HCT116 (cell line): Measurements from ENCODE around the gene CLDN5. TPM values are rescaled to one million over a fixed set of nuclear protein-coding genes. Genes with fewer than 3 reads are reported as not detected.

ENCODE experiments used
- ATAC-seq: fragments of 200-7000 bp; cut with Tn5 transposase; 2 replicates; pipeline ENCODE4 v1.9.1; 2020; ENCODE audit warnings: mild to moderate bottlenecking, moderate library complexity
- BruUV-seq: library from RNA; stranded (reverse); fragments of 400-500 nt; replicated peaks from 2 replicates; lab custom pipeline; 2021; lab: Mats Ljungman, UMichigan
- CTCF ChIA-PET: fragments of 300-600 bp; sonication (Branson Sonifier 250); formaldehyde crosslinking; loops from one replicate; lab custom pipeline; 2021; ENCODE audit warnings: antibody characterized with exemption; lab: Charles Lee
- POLR2A ChIA-PET: fragments of 300-600, 350-600 bp; sonication (Branson Sonifier 250); formaldehyde crosslinking; loops from one replicate; lab custom pipeline; 2021; ENCODE audit warnings: antibody characterized with exemption; lab: Charles Lee
- RAD21 ChIA-PET, 2 experiments: fragments of 300-600 bp; sonication (Branson Sonifier 250); formaldehyde crosslinking; loops; one replicate each; lab custom pipeline; 2023; ENCODE audit warnings: low total read pairs in 2 of 2; ENCODE audit not compliant: uncharacterized antibody in 2 of 2, unreplicated experiment in 2 of 2, low non-redundant PET in 1 of 2; lab: Charles Lee
- DNase-seq: peaks from one replicate; pipeline ENCODE4 v3.0.0-alpha.2; 2010; ENCODE audit warnings: low read depth, low spot score
- H2AFZ ChIP-seq: fragments of 200-600 bp; shearing (Covaris generic), sonication (generic); 2 replicates; pipeline ENCODE4 v1.6.1; 2017; ENCODE audit warnings: low read depth, mixed run types, mixed read lengths, antibody characterized with exemption, low read length; ENCODE audit not compliant: poor library complexity, severe bottlenecking
- H3K27ac ChIP-seq: 2 replicates; pipeline ENCODE4 v1.5.1; 2012; ENCODE audit warnings: low read depth, low read length
- H3K27me3 ChIP-seq: fragments of 200-600 bp; sonication (generic); 2 replicates; pipeline ENCODE4 v1.6.1; 2016; ENCODE audit warnings: mixed run types, low read length, mixed read lengths; ENCODE audit not compliant: insufficient read depth
- H3K36me3 ChIP-seq, 2 experiments: fragments of 200-500 bp in 1 of 2; fragments of 200-600 bp in 1 of 2; sonication (Bioruptor generic) in 1 of 2; sonication (generic) in 1 of 2; 2 replicates each; pipeline versions ENCODE4 v1.5.1 to v1.6.1; 2014 to 2016; ENCODE audit warnings: low read length in 2 of 2, inconsistent platforms in 1 of 2, mixed read lengths in 1 of 2, mixed run types in 1 of 2; ENCODE audit not compliant: insufficient read depth in 2 of 2, control insufficient read depth in 1 of 2
- H3K4me1 ChIP-seq, 2 experiments: fragments of 200-600 bp in 1 of 2; sonication (generic) in 1 of 2; 2 replicates each; pipeline versions ENCODE4 v1.5.1 to v1.6.1; 2012 to 2017; ENCODE audit warnings: low read length in 2 of 2, inconsistent platforms in 1 of 2, mild to moderate bottlenecking in 1 of 2, mixed read lengths in 1 of 2, mixed run types in 1 of 2, moderate library complexity in 1 of 2; ENCODE audit not compliant: insufficient read depth in 2 of 2, control insufficient read depth in 1 of 2
- H3K4me2 ChIP-seq: fragments of 200-600 bp; sonication (generic); 2 replicates; pipeline ENCODE4 v1.6.1; 2017; ENCODE audit warnings: mixed run types, low read length, mixed read lengths
- H3K4me3 ChIP-seq, 2 experiments: fragments of 200-600 bp in 1 of 2; sonication (generic) in 1 of 2; replicated peaks in 1 of 2; 2 replicates each; pipeline ENCODE4 v1.5.1; 2011 to 2016; ENCODE audit warnings: low read length in 2 of 2, control low read depth in 1 of 2, low read depth in 1 of 2, mild to moderate bottlenecking in 1 of 2, mixed read lengths in 1 of 2, mixed run types in 1 of 2
- H3K79me2 ChIP-seq: fragments of 200-600 bp; sonication (generic); 2 replicates; pipeline ENCODE4 v1.6.1; 2017; ENCODE audit warnings: mild to moderate bottlenecking, mixed run types, low read length, moderate library complexity, mixed read lengths; ENCODE audit not compliant: insufficient read depth
- H3K9ac ChIP-seq: fragments of 200-600 bp; sonication (generic); 2 replicates; pipeline ENCODE4 v1.6.1; 2016; ENCODE audit warnings: low read length, mixed read lengths
- H3K9me2 ChIP-seq: fragments of 200-600 bp; sonication (generic), shearing (Covaris generic); 2 replicates; pipeline ENCODE4 v1.6.1; 2017; ENCODE audit warnings: mixed run types, mild to moderate bottlenecking, moderate library complexity; ENCODE audit not compliant: insufficient read depth
- H3K9me3 ChIP-seq, 2 experiments: fragments of 200-500 bp in 1 of 2; fragments of 200-600 bp in 1 of 2; sonication (Bioruptor generic) in 1 of 2; sonication (generic) in 1 of 2; 2 replicates each; pipeline ENCODE4 v1.6.1; 2014 to 2017; ENCODE audit warnings: low read length in 2 of 2, mixed read lengths in 2 of 2, inconsistent platforms in 1 of 2, low read depth in 1 of 2, mild to moderate bottlenecking in 1 of 2, mixed run types in 1 of 2, moderate library complexity in 1 of 2; ENCODE audit not compliant: control insufficient read depth in 1 of 2, insufficient read depth in 1 of 2
- H4K20me1 ChIP-seq: fragments of 200-600 bp; sonication (generic), shearing (Covaris generic); 2 replicates; pipeline ENCODE4 v1.6.1; 2017; ENCODE audit warnings: mixed run types, mild to moderate bottlenecking, moderate library complexity; ENCODE audit not compliant: insufficient read depth
- EGR1 ChIP-seq: IDR thresholded peaks from 2 replicates; pipeline ENCODE4 v1.6.1; 2012; ENCODE audit warnings: low read depth
- ELF1 ChIP-seq: IDR thresholded peaks from 2 replicates; pipeline ENCODE4 v1.6.1; 2012; ENCODE audit warnings: low read depth, borderline replicate concordance
- EZH2 ChIP-seq: fragments of 200-600 bp; sonication (generic); IDR thresholded peaks from 2 replicates; pipeline ENCODE4 v1.6.1; 2017; ENCODE audit warnings: antibody characterized with exemption, mixed run types
- EZH2phosphoT487 ChIP-seq: fragments of 200-600 bp; IDR thresholded peaks from 2 replicates; pipeline ENCODE4 v1.6.1; 2018; ENCODE audit warnings: antibody characterized with exemption, borderline replicate concordance
- FOSL1 ChIP-seq: IDR thresholded peaks from 2 replicates; pipeline ENCODE4 v1.6.1; 2012; ENCODE audit warnings: low read depth
- JUND ChIP-seq: IDR thresholded peaks from 2 replicates; pipeline ENCODE4 v1.6.1; 2012
- MAX ChIP-seq: IDR thresholded peaks from 2 replicates; pipeline ENCODE4 v1.6.1; 2012
- POLR2A ChIP-seq: IDR thresholded peaks from 2 replicates; pipeline ENCODE4 v1.7.0; 2011; ENCODE audit warnings: borderline replicate concordance; ENCODE audit not compliant: insufficient read depth, insufficient read length; ENCODE audit errors: extremely low read depth
- SP1 ChIP-seq: IDR thresholded peaks from 2 replicates; pipeline ENCODE4 v1.6.1; 2012; ENCODE audit warnings: low read depth
- TCF7L2 ChIP-seq: IDR thresholded peaks from 2 replicates; pipeline ENCODE4 v1.7.0; 2011; ENCODE audit warnings: borderline replicate concordance, inconsistent platforms; ENCODE audit not compliant: insufficient read depth, insufficient read length; ENCODE audit errors: extremely low read depth
- ZBTB33 ChIP-seq: IDR thresholded peaks from 2 replicates; pipeline ENCODE4 v1.6.1; 2011; ENCODE audit warnings: mild to moderate bottlenecking, low read length, moderate library complexity; ENCODE audit not compliant: insufficient replicate concordance; ENCODE audit errors: extremely low read depth
- ZFX ChIP-seq: fragments of 450-650 bp; IDR thresholded peaks from 2 replicates; pipeline ENCODE4 v1.6.1; 2017
- ZNF274 ChIP-seq: fragments of 200-500 bp; sonication (Bioruptor generic); IDR thresholded peaks from 2 replicates; pipeline ENCODE4 v1.6.1; 2014; ENCODE audit warnings: mild to moderate bottlenecking, low read depth, low read length, inconsistent platforms
- intact Hi-C: fragments of 100-400 bp; cut with micrococcal nuclease; formaldehyde crosslinking; loops from 2 replicates; pipeline ENCODE4 v1.10.0; 2022
- total RNA-seq: library from RNA; stranded (reverse); gene quantifications from one replicate; pipeline ENCODE4 v1.2.1, GENCODE V29; 2021; ENCODE audit not compliant: unreplicated experiment
- TF ChIP-seq, protein P1 (sequence below): IDR thresholded peaks from 2 replicates; pipeline ENCODE4 v1.6.1; 2012; ENCODE audit warnings: low read depth
- TF ChIP-seq, protein P2 (sequence below), 3 experiments: fragments of 200-600 bp in 1 of 3; sonication (generic) in 1 of 3; IDR thresholded peaks in 2 of 3; conservative IDR thresholded peaks in 1 of 3; 2 replicates each; pipeline ENCODE4 v1.5.1; 2012 to 2017; ENCODE audit warnings: low read depth in 2 of 3, low read length in 2 of 3, antibody characterized with exemption in 1 of 3, borderline replicate concordance in 1 of 3, control low read depth in 1 of 3, mild to moderate bottlenecking in 1 of 3, mixed read lengths in 1 of 3, mixed run types in 1 of 3, moderate library complexity in 1 of 3; ENCODE audit not compliant: insufficient read depth in 1 of 3

The CLDN5 gene
- total RNA-seq, 1 experiment from 2014 or later = 0.32 TPM

DNA sequence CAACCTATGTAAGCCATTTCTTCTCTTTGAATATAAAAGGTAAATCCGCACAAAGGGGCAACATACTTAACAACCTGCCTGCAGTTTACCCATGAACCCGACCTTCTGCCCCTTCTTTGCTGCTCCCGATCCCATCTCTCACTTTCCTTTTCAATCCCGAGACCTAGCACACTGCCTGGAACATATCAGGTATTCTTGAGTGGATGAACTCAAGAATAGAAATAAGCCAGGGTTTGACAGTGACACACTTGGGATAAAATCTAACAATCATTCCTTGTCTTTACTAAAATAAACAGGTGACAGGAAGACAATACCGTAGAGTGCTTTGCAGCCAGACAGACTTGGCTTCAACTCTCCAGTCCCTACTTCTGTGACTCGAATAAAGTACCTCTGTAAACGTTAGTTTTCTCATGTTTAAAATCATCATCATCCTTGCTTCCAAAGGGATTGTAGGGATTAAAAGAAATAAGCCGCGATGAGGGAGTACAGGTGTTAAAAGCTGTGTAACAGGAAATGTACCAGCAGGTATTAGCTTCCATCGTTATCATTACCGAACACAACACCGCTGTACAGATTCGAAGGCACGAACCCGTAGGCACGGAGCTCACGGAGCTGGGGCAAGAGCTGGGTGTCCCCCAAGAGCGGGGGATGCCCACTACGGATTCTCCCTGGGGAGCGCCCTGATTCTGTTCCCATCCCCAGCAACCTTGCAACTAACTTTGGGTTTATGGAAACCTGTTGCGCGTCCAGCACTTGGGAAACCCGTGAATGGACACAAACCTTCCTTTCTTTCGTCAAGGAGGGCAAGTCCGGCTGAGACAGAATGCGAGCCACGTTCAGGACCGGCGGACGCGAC lies 45.9 kb downstream of the CLDN5 start:
- no peak for TF ChIP-seq TCF7L2
- TF ChIP-seq EZH2phosphoT487 = no peak
- no peak for TF ChIP-seq MAX
- TF ChIP-seq JUND = no peak
- no peak for TF ChIP-seq ZFX
- TF ChIP-seq SP1 = no peak
- TF ChIP-seq ZNF274 = no peak
- TF ChIP-seq EGR1 = no peak
- no peak for TF ChIP-seq FOSL1
- TF ChIP-seq, protein P1, sequence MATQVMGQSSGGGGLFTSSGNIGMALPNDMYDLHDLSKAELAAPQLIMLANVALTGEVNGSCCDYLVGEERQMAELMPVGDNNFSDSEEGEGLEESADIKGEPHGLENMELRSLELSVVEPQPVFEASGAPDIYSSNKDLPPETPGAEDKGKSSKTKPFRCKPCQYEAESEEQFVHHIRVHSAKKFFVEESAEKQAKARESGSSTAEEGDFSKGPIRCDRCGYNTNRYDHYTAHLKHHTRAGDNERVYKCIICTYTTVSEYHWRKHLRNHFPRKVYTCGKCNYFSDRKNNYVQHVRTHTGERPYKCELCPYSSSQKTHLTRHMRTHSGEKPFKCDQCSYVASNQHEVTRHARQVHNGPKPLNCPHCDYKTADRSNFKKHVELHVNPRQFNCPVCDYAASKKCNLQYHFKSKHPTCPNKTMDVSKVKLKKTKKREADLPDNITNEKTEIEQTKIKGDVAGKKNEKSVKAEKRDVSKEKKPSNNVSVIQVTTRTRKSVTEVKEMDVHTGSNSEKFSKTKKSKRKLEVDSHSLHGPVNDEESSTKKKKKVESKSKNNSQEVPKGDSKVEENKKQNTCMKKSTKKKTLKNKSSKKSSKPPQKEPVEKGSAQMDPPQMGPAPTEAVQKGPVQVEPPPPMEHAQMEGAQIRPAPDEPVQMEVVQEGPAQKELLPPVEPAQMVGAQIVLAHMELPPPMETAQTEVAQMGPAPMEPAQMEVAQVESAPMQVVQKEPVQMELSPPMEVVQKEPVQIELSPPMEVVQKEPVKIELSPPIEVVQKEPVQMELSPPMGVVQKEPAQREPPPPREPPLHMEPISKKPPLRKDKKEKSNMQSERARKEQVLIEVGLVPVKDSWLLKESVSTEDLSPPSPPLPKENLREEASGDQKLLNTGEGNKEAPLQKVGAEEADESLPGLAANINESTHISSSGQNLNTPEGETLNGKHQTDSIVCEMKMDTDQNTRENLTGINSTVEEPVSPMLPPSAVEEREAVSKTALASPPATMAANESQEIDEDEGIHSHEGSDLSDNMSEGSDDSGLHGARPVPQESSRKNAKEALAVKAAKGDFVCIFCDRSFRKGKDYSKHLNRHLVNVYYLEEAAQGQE = no peak
- no peak for TF ChIP-seq ELF1
- TF ChIP-seq EZH2 = no peak
- TF ChIP-seq, protein P2, sequence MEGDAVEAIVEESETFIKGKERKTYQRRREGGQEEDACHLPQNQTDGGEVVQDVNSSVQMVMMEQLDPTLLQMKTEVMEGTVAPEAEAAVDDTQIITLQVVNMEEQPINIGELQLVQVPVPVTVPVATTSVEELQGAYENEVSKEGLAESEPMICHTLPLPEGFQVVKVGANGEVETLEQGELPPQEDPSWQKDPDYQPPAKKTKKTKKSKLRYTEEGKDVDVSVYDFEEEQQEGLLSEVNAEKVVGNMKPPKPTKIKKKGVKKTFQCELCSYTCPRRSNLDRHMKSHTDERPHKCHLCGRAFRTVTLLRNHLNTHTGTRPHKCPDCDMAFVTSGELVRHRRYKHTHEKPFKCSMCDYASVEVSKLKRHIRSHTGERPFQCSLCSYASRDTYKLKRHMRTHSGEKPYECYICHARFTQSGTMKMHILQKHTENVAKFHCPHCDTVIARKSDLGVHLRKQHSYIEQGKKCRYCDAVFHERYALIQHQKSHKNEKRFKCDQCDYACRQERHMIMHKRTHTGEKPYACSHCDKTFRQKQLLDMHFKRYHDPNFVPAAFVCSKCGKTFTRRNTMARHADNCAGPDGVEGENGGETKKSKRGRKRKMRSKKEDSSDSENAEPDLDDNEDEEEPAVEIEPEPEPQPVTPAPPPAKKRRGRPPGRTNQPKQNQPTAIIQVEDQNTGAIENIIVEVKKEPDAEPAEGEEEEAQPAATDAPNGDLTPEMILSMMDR (IDR thresholded peaks at IDR 0.05 in 2 of 3, conservative IDR thresholded peaks at IDR 0.05 in 1 of 3; ENCODE audit: borderline replicate concordance in 1 of 3, insufficient read depth in 1 of 3, low read depth in 2 of 3, low read length in 2 of 3) = no peak
- TF ChIP-seq POLR2A = no peak
- TF ChIP-seq ZBTB33 = no peak
- TF ChIP-seq, all 23 proteins: peak for 0
- BruUV-seq = TSS peak; percentile 51
- ChIA-PET RAD21 (no interaction called here), POLR2A (interaction anchor here (0.8 to 1.2 kb wide), 2 partner anchors 16 to 31 kb away, joined by 3 to 5 read pairs; no protein-coding TSS in a partner anchor), CTCF (interaction anchor here (1.8 kb wide), 1 partner anchor 299 kb away, joined by 8 read pairs; the partner anchor contains the start of gene SLC25A1)
- intact Hi-C loops = loop anchor here (5.0 to 10.0 kb wide), 4 partner anchors 154 to 356 kb away; partner anchors contain the start of genes DGCR2 and ESS2
- peaks cover 4 to 30% of the 10 kb centered on the region in 2 experiments; a peak in 3 of 4 replicates for H3K36me3 ChIP-seq
- H4K20me1 ChIP-seq = peaks cover 9% of the 10 kb centered on the region; the same call in 1 of the 2 replicates
- H3K27me3 ChIP-seq = no peaks in the 10 kb centered on the region
- DNase-seq (no peak), ATAC-seq (no peak)
- peak overlapping the region; percentile 80 to 91 for H3K4me3 ChIP-seq
- H3K9me2 ChIP-seq = no peaks in the 10 kb centered on the region
- peak overlapping the region; percentile 81 for H3K4me2 ChIP-seq
- peak overlapping the region; percentile 93 for H3K9ac ChIP-seq
- no peak overlapping the region for H2AFZ ChIP-seq
- H3K79me2 ChIP-seq = peaks cover 84% of the 10 kb centered on the region
- H3K4me1 ChIP-seq = peaks cover 14 to 23% of the 10 kb centered on the region in 2 experiments; a peak in 3 of 4 replicates
- H3K27ac ChIP-seq = peak overlapping the region; percentile 86
- no peaks in the 10 kb centered on the region for H3K9me3 ChIP-seq
